ENCODE data around the gene CTTNBP2.

GRCh38 chr7:117848941-117849340, 24.3 kb downstream of the CTTNBP2 start:
- TF ChIP-seq CTCF (IDR thresholded peaks at IDR 0.05) (no peak), POLR2A (IDR thresholded peaks at IDR 0.05) (no peak)

Measured in thyroid gland (tissue), 4 donors.